GM10266 (cell line): Measurements from ENCODE around the gene RABGAP1L.

Source experiments
- DNase-seq: peaks from one replicate; pipeline ENCODE4 v3.0.0; 2012; ENCODE audit errors: extremely low spot score
- TF ChIP-seq, protein P1 (sequence below): IDR thresholded peaks from 2 replicates; pipeline ENCODE4 v1.5.1; 2012; ENCODE audit warnings: mild to moderate bottlenecking, low read depth; ENCODE audit not compliant: control insufficient read depth, insufficient read depth; ENCODE audit errors: missing control alignments

Gene RABGAP1L

GRCh38 chr1:174736831-174737230, 577.5 kb downstream of the RABGAP1L start:
- DNase-seq = no peak
- TF ChIP-seq, protein P1, sequence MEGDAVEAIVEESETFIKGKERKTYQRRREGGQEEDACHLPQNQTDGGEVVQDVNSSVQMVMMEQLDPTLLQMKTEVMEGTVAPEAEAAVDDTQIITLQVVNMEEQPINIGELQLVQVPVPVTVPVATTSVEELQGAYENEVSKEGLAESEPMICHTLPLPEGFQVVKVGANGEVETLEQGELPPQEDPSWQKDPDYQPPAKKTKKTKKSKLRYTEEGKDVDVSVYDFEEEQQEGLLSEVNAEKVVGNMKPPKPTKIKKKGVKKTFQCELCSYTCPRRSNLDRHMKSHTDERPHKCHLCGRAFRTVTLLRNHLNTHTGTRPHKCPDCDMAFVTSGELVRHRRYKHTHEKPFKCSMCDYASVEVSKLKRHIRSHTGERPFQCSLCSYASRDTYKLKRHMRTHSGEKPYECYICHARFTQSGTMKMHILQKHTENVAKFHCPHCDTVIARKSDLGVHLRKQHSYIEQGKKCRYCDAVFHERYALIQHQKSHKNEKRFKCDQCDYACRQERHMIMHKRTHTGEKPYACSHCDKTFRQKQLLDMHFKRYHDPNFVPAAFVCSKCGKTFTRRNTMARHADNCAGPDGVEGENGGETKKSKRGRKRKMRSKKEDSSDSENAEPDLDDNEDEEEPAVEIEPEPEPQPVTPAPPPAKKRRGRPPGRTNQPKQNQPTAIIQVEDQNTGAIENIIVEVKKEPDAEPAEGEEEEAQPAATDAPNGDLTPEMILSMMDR = no peak

DNA sequence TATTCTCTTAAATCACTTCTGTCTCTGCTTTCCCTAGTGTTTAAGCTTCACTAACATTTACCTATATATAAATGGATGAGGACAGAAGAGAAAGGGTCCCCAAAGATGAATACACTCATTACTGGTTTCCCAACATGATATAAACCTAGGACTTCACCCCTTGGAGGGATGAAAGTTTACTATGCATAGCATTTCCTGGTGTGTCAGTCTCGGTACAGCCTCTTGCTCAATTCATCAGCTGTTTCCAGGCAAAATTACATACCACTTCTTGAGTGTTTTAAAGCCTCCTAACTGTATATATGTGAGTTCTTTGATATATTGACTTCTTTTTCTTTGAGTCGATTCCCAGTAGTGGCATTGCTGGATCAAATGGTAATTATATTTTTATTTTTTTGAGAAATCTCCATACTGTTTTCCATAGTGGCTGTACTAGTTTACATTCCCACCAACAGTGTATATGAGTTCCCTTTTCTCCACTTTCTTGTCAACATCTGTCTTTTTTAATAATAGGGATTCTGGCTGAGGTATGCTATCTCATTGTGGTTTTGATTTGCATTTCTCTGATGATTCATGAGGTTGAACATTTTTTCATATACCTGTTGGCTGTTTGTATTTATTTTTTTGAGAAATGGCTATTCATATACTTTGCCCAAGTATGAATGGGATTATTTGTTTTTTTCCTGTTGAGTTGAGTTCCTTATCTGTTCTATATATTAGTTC, 581.1 kb downstream of the RABGAP1L start:
- DNase-seq = no peak
- TF ChIP-seq, protein P1 = no peak

DNA sequence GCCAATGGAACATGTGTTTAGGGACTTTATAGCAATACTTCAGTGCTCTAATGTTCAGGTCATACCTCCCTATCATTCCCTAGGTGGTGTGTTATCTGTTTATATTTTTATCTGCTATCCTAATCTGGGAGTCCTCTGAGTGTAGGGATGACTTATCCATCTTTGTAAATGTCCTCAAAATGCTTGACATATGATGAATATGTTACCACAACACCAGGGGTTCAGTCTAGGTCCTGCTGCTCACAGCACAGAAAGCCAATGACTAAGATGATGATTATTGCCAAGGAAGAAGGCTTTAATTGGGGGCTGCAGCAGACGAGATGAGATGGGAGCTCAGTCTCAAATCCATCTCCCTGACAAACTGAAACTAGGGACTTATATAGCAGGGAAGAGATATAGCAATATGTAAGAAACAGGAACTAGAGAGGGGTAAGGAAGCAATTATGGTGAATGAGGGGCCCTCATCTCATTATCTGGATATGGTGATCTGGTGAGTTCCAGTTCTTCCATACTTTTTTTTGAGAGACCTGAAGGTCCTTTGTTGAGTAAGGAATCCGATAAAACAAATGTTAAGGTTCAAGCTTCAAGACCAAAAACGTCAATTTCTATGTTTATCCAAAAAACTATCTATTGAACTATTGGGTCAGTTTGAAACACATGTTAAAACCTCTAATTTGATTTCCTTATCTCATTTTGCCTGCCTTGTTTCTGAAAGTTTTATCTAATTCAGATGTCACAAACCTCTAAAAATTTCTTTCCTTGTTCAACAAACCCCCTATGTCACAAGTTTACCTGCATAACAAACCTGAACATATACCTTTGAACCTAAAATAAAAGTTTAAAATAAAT, 583.7 kb downstream of the RABGAP1L start:
- DNase-seq = no peak
- TF ChIP-seq, protein P1 = no peak

DNA sequence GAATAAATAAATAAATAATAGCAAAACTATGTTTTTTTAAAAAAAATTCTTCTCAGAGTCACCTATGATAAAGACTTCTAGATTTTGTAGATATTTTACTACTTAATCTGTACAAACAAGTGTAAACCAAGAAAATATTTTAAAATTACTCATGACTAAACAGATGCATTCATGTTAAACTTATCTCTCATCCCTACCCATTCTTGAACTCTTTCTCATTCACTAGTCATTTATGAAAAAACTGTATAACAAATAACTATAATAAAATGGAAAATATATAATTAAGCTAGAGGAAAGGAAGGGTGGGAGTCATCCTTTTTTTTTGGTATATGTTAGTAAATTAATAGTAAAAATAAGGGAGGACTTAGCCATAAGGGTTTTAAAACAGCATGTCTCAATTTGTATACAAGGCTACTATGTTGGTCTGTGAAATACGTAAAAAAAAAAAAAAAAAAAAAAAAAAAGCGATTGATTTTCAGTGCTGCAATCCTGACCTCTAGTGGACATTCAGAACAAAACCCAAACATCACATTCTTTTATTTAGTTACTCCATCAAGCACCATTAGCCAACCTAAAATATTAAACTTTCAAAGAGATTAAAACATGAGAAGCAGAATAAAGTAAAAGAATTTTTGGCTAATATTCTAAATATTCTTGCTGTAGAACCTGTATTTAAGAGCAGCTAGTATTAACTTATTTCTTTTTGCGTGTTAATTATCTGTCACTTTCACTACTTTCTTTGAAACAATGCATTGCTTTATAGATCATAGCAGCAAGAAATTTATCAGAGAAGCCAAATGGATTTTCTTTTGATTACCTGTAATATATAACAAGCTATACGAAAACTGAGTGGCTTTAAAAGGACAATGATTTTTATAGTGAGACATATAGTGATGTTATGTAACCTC, 584.6 kb downstream of the RABGAP1L start:
- TF ChIP-seq, protein P1 = peak; percentile 63
- peak; percentile 29 for DNase-seq

DNA sequence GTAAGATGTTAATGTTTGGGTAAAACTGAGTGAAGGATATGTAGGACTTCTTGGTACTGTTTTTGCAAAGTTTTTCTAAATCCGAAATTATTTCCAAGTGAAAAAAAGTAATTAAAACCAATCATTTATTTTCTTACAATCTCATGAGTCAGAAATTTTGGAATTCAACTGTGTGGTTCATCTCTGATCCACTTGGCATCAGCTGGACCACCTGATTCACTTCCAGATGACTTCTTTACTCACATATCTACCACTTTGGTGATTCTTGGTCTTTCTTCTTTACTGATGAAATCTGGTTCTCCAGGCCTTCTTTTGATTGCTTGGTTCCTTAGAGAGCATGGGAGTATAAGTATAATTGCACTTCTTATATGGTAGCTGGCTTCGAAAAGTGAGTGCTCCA, 585.6 kb downstream of the RABGAP1L start:
- TF ChIP-seq, protein P1 = no peak
- no peak for DNase-seq

- TF ChIP-seq, protein P1 = no peak
Observed at GRCh38 chr1:174746024-174746808, 586.9 kb downstream of the RABGAP1L start.

More at GRCh38 chr1:174746024-174746808, 586.9 kb downstream of the RABGAP1L start:
- no peak for DNase-seq
